GM23338 (cell line): ENCODE results near the gene RASA3. TPM values are rescaled to one million over a fixed set of nuclear protein-coding genes. Genes with fewer than 3 reads are reported as not detected.

Source experiments
- ATAC-seq: fragments of 200-7000 bp; cut with Tn5 transposase; 3 replicates; pipeline ENCODE4 v1.9.1; 2020
- DNase-seq: peaks from one replicate; pipeline ENCODE4 v3.0.0-alpha.2; 2015; ENCODE audit warnings: low spot score
- H2AFZ ChIP-seq: fragments of 200-600 bp; sonication (generic); 2 replicates; pipeline ENCODE4 v1.8.0; 2016; ENCODE audit warnings: antibody characterized with exemption, mild to moderate bottlenecking, moderate library complexity
- H3F3A ChIP-seq: fragments of 200-600 bp; sonication (generic); replicated peaks from 2 replicates; pipeline ENCODE4 v1.8.0; 2017; ENCODE audit warnings: antibody characterized with exemption, mixed run types, low read depth
- H3K27ac ChIP-seq: fragments of 200-600 bp; sonication (generic); 2 replicates; pipeline ENCODE4 v1.6.1; 2016; ENCODE audit warnings: low read depth
- H3K27me3 ChIP-seq: fragments of 200-600 bp; sonication (generic); 2 replicates; pipeline ENCODE4 v1.8.0; 2016; ENCODE audit warnings: mild to moderate bottlenecking, mixed run types, moderate library complexity; ENCODE audit not compliant: insufficient read depth
- H3K36me3 ChIP-seq: fragments of 200-600 bp; sonication (generic); 2 replicates; pipeline ENCODE4 v1.8.0; 2016; ENCODE audit warnings: mild to moderate bottlenecking; ENCODE audit not compliant: insufficient read depth
- H3K4me1 ChIP-seq: fragments of 200-600 bp; sonication (generic); 2 replicates; pipeline ENCODE4 v1.8.0; 2016; ENCODE audit warnings: mild to moderate bottlenecking, moderate library complexity; ENCODE audit not compliant: insufficient read depth
- H3K4me2 ChIP-seq: fragments of 200-600 bp; sonication (generic); 2 replicates; pipeline ENCODE4 v1.7.1; 2017; ENCODE audit warnings: mixed run types
- H3K4me3 ChIP-seq: fragments of 200-600 bp; sonication (generic); 2 replicates; pipeline ENCODE4 v1.6.1; 2016; ENCODE audit warnings: mixed run types
- H3K79me2 ChIP-seq: fragments of 200-600 bp; sonication (generic); replicated peaks from 2 replicates; pipeline ENCODE4 v1.8.0; 2017; ENCODE audit warnings: mild to moderate bottlenecking; ENCODE audit not compliant: insufficient read depth
- H3K9me2 ChIP-seq: fragments of 200-600 bp; sonication (generic); 2 replicates; pipeline ENCODE4 v1.8.0; 2017; ENCODE audit not compliant: insufficient read depth
- H4K20me1 ChIP-seq: fragments of 200-600 bp; sonication (generic); replicated peaks from 2 replicates; pipeline ENCODE4 v1.8.0; 2017; ENCODE audit warnings: mild to moderate bottlenecking; ENCODE audit not compliant: insufficient read depth
- H3K27ac Mint-ChIP-seq: 2 replicates; pipeline ENCODE4 v1.8.0; 2020; ENCODE audit warnings: inconsistent platforms, mild to moderate bottlenecking, moderate library complexity, mixed read lengths
- H3K27me3 Mint-ChIP-seq: 3 replicates; pipeline ENCODE4 v1.8.0; 2022; ENCODE audit warnings: low read depth, mild to moderate bottlenecking, moderate library complexity, mixed read lengths, inconsistent platforms; ENCODE audit not compliant: insufficient read depth, poor library complexity
- H3K36me3 Mint-ChIP-seq: 3 replicates; pipeline ENCODE4 v1.8.0; 2021; ENCODE audit warnings: low read depth, mild to moderate bottlenecking, inconsistent platforms, moderate library complexity, mixed read lengths
- H3K4me1 Mint-ChIP-seq: 3 replicates; pipeline ENCODE4 v1.8.0; 2020; ENCODE audit warnings: mild to moderate bottlenecking, inconsistent platforms, mixed read lengths
- H3K4me3 Mint-ChIP-seq: 3 replicates; pipeline ENCODE4 v1.8.0; 2021; ENCODE audit warnings: moderate library complexity, mild to moderate bottlenecking, inconsistent platforms, mixed read lengths
- H3K9me3 Mint-ChIP-seq: 3 replicates; pipeline ENCODE4 v1.8.0; 2020; ENCODE audit warnings: moderate library complexity, mild to moderate bottlenecking, inconsistent platforms, mixed read lengths
- CTCF ChIP-seq, 2 experiments: fragments of 200-600 bp in 1 of 2; sonication (generic) in 1 of 2; conservative IDR thresholded peaks; 2 replicates each; pipeline versions ENCODE4 v1.5.1 to v1.6.1; 2016 to 2017; ENCODE audit warnings: antibody characterized with exemption in 2 of 2, low read depth in 2 of 2, mild to moderate bottlenecking in 2 of 2, moderate library complexity in 1 of 2
- ETS1 ChIP-seq: IDR thresholded peaks from 2 replicates; pipeline ENCODE4 v1.6.1; 2016; ENCODE audit warnings: antibody characterized with exemption
- EZH2phosphoT487 ChIP-seq: fragments of 200-600 bp; sonication (generic); IDR thresholded peaks from one replicate; pipeline ENCODE4 v1.8.1; 2018; ENCODE audit warnings: antibody characterized with exemption; ENCODE audit not compliant: unreplicated experiment
- NANOG ChIP-seq: IDR thresholded peaks from 2 replicates; pipeline ENCODE4 v1.6.1; 2016; ENCODE audit warnings: antibody characterized with exemption, borderline replicate concordance
- POLR2AphosphoS5 ChIP-seq: IDR thresholded peaks from 2 replicates; pipeline ENCODE4 v1.6.1; 2016; ENCODE audit warnings: antibody characterized with exemption, low read depth
- ZNF114 ChIP-seq: fragments of 250-450 bp; sonication (Bioruptor Pico); IDR thresholded peaks from 2 replicates; pipeline ENCODE4 v1.5.0; 2020; ENCODE audit warnings: mild to moderate bottlenecking, moderate library complexity
- ZNF462 ChIP-seq: fragments of 250-450 bp; sonication (Bioruptor Pico); IDR thresholded peaks from 2 replicates; pipeline ENCODE4 v1.5.0; 2020; ENCODE audit warnings: mild to moderate bottlenecking, moderate library complexity
- polyA plus RNA-seq: library from polyadenylated mRNA; unstranded; fragments of >200 nt; fragmentation: Nextera tagmentation; extraction: Ambion mirVana; gene quantifications from 2 replicates; pipeline ENCODE4 v1.2.1, GENCODE V29; 2016
- total RNA-seq: library from RNA; depleted of rRNA; stranded (reverse); fragments of >200 nt; shearing (Covaris generic); gene quantifications from 2 replicates; pipeline ENCODE4 v1.2.3, GENCODE V29; 2014

Gene RASA3
- total and polyA plus RNA-seq, 2 experiments from 2014 or later: 11.2 to 20.7 TPM

- TF ChIP-seq ZNF462 (CRISPR knock-in tag): no peak
These were observed 3.5 kb downstream of the RASA3 start (continued) for GRCh38 chr13:114128624-114129522.

GRCh38 chr13:114128348-114128623 is 4.1 kb downstream of the RASA3 start:
- ATAC-seq (no peak), DNase-seq (no peak)
- peaks cover 57% of the 10 kb centered on the region for H3K4me1 Mint-ChIP-seq
- Histone ChIP-seq H3K4me1 (peaks cover 25% of the 10 kb centered on the region), H3K4me3 (no peak overlapping the region), H3K4me2 (no peak overlapping the region), H3K36me3 (no peaks in the 10 kb centered on the region), H3K27ac (peak overlapping the region; percentile 26; the same call in 1 of the 2 replicates), H3K27me3 (peaks cover 5% of the 10 kb centered on the region; the same call in 1 of the 2 replicates), H2AFZ (no peak overlapping the region), H3F3A (0 out of 2 replicates have a peak, but pooled peaks cover 8% of the 10 kb centered on the region), H3K9me2 (no peaks in the 10 kb centered on the region), H4K20me1 (peaks cover 10% of the 10 kb centered on the region), H3K79me2 (peaks cover 78% of the 10 kb centered on the region)
- TF ChIP-seq ETS1: no peak
- no peak for TF ChIP-seq ZNF114 (CRISPR knock-in tag)
- TF ChIP-seq CTCF (conservative IDR thresholded peaks at IDR 0.05; ENCODE audit: low read depth in 2 of 2): no peak
- no peak for TF ChIP-seq EZH2phosphoT487
- no peak for TF ChIP-seq NANOG
- no peak for TF ChIP-seq POLR2AphosphoS5
- H3K36me3 Mint-ChIP-seq: no peaks in the 10 kb centered on the region; the same call in 2 of the 3 replicates
- H3K4me3 Mint-ChIP-seq: no peak overlapping the region; the same call in 2 of the 3 replicates
- H3K27me3 Mint-ChIP-seq: peaks cover 31% of the 10 kb centered on the region
- H3K27ac Mint-ChIP-seq: no peak overlapping the region
- no peaks in the 10 kb centered on the region; the same call in 1 of the 3 replicates for H3K9me3 Mint-ChIP-seq
